COR-L47 (cell line): ENCODE measurements around the gene CDK2.
A peak's percentile ranks its signal among the peaks of the same experiment; 100 is the strongest.
"Not testable (repeated sequence)": the region's sequence is repeated elsewhere in the genome, so short reads cannot be mapped to it uniquely, and the experiment has no call there.

ENCODE experiments used
- DNase-seq: peaks from one replicate; lab custom pipeline; 2025; lab: John Stamatoyannopoulos, UW

Gene CDK2

DNA sequence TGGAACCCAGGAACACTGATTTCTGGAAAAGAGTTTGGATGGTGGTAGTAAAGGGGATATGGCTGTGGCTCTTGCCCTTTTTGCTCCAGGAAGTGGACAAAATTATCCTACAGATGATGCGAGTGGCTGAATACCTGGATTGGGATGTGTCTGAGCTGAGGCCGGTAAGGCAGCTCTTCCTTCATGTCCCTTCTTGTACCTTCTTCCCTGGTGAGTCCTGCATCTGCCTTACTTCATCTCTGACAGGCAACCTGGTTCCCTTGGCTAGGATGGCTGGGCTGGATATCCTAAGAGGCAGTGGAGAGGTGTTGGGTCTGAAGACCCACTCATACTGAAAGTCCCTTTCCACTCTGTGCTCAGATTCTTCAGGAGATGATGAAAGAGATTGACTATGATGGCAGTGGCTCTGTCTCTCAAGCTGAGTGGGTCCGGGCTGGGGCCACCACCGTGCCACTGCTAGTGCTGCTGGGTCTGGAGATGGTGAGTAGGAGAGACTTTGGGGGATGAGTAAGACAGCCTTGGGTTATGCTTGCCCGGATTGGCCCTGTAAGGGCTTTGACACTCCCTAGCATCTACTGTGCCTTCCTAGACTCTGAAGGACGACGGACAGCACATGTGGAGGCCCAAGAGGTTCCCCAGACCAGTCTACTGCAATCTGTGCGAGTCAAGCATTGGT, 27.7 kb upstream of the CDK2 start:
- DNase-seq: no peak

DNA sequence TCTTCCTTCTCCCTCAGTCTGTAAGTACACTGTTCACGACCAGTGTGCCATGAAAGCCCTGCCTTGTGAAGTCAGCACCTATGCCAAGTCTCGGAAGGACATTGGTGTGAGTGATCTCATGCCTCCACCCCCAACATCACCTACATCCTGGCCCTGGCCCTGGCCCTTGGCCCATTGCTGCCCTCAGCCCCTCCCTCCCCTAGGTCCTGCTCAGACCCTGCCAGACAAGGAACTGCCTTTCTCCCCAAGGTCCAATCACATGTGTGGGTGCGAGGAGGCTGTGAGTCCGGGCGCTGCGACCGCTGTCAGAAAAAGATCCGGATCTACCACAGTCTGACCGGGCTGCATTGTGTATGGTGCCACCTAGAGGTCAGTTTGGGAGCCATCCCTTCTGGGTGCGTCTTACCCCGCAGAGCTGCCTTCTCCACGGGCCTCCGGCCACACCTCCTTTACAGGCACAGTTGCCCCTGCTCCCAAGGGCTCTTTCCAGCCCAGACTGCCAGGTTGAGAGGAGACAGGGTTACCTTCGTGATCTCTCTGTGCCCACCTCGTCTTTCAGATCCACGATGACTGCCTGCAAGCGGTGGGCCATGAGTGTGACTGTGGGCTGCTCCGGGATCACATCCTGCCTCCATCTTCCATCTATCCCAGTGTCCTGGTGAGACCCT, 26.4 kb upstream of the CDK2 start:
- DNase-seq: peak; percentile 78

DNA sequence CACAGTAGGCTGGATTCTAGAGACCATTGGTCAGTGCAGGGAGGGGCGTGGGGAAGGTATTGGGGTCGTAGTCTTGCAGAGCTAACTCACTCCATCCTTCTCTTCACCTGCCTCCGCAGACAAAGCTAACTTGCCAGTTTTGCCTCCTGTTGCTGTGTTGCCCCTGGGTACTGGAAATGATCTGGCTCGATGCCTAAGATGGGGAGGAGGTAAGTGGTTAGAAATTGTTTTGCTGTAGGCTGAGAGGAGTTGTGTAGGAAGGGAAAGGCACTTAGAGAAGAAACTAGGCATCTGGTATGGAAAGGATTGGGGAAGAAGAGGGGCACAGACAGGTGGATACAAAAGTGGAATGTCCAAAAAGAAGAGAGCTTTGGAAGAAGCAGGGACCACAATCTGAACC, 24.6 kb upstream of the CDK2 start:
- DNase-seq: no peak

DNA sequence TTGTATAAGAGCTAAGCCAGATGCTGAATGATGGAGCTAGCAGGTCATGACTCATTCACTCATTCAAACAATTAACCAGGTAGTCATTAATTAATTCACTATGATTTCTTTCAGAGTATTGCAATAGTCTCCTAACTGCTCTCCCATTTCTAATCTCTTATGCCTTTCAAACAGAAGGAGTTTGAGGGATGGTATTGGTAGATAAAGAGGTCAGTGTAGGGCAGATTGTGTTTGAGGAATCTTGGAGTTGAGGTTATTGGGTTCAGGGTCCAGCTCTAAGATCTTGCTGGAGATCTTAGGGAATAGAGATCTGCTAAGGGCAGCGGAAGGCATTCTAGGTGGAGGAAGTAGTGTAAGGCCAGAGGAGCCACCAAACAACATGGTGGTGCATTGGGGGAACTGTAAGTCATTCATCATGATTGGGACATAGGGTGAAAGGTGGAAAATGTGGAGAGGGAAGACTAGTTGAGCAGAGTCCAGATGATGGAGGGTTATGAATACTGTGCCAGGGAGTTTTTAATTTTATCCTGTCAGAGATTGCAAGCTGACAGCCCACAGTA, 24.0 kb upstream of the CDK2 start:
- no peak for DNase-seq

DNA sequence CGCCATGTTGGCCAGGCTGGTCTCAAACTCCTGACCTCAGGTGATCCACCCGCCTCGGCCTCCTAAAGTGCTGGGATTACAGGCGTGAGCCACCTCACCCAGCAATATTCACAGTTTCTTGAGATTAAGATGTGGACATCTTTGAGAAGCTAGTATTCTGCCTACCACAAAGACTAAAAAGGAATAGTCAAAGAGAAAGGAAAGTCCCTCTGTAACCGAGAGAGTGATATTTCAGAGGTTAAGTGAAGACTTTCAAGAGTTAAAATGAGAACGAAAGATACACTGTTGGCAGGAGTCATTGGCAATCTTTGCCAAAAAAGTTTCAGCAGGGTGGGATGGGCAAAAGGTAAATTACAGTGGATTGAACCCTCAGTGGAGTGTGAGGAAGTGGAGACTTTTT, 20.1 kb upstream of the CDK2 start:
- no peak for DNase-seq

DNA sequence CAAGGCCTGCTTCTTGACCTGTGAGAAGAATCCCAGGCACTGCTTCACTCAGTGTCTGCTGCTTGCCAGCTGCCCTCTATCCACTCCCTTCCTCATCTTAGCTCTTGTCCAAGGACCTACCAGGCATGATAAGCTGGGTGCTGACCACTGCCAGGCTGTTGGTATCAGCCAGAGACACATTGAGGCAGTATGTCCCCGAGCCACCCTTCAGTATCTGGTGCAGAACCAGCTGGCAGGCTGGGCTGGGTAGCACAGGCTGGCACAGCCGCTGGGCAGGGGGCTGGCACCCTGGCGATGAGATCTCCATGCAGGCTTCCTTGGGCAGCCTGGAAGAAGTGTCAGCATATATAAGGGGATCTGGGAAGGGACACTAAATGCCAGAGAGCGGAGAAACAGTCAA, 11.3 kb upstream of the CDK2 start:
- DNase-seq: no peak

DNA sequence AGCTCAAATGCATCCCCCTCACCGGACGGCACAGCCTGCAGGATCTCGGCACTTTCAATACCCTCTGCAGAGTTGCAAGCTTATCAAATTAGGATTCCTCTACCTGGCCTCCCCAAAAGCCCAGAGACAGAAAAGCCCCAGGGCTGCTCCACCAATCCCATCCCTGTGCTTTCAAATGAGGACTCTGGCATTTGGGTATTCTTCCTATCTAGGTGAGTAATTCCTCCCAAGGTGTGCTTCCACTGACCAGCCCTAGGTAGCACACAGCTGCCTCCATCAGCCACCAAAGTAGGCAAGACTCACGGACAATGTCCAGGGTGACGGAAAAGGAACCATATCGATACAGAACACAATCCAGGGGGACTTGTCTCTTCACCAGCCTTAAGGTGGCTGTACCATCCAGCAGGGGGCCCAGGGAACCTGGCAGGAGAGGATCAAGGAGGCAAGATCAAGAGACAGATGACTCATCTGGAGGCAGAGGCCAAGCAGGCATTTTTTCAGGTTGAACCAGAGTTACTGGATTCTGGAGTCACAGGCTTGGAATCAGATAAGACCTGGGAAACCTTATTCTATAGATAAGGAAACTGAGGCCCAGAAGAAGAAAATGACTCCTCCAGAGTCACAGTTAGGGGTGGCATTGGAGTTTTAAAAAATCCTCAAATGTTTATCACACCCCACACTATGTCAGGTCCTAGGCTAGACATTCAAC, 10.7 kb upstream of the CDK2 start:
- DNase-seq: no peak

DNA sequence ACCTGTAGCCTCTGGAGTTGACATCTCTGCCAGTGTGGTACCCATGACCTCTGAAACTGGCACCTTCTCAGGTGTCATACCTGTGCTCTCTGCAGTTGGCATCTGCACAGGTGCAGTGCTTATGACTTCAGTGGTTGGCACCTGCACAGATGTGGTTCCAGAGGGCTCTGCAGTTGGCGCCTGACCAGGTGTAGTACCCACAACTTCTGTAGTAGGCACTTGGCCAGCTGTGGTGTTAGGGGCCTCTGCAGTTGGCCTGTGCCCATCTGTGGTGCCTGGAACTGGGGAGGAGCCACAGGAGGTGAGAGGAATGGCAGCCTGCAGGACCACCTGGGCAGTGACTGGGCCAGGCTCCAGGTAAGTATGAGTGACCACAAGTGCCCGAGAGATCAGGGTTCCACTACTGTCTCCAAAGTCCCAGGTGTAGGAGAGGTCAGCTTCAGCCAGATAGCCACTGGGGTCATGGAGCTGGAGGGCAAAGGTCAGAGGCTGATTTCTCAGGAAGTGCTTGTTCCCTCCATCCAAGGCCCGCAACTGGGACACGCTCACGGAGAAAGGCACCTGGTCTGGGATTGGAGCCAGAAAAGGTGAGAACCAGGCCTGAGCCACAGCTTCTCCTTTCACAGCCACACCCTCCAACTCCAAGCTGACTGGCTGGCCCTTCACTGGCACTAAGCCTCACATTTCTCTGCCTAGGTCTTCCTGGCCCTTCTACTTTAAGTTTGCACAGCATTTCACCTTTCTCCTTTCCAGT, 9.3 kb upstream of the CDK2 start:
- no peak for DNase-seq

DNA sequence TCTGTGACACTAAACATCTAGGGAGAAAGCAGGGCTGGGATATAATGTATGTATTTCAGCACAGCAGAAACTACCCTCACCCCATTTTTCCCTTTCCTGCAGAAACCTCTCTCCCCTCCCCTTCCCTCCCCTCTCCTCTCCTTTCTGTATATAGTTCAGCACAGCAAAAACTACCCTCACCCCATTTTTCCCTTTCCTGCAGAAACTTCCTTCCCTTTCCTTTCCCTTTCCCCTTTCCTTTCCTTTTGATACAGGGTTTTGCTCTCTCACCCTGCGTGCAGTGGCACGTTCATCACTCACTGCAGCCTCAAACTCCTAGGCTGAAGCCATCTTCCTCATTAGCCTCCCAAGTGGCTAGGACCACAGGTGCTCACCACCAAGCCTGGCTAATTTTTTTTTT, 2.9 kb upstream of the CDK2 start:
- DNase-seq: no peak

DNA sequence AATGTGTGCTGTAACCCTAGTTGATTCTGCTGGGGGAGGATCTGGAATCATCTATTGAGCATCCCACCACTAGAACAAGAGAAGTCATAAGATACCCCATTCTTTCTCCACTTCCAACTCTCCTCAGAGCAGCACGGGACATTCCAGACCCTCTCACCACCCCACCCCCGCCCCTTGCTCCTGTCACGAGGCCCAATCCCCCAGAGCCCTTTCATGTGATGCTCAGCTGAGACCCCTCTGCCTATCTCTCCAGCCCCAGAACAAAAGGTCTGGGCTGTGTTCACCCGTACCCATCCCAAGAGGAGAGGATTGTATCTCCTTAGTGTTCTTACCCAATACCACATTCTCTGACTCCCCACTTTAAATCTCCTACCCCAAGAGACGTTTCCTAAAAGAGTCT, 1.4 kb upstream of the CDK2 start:
- no peak for DNase-seq

DNA sequence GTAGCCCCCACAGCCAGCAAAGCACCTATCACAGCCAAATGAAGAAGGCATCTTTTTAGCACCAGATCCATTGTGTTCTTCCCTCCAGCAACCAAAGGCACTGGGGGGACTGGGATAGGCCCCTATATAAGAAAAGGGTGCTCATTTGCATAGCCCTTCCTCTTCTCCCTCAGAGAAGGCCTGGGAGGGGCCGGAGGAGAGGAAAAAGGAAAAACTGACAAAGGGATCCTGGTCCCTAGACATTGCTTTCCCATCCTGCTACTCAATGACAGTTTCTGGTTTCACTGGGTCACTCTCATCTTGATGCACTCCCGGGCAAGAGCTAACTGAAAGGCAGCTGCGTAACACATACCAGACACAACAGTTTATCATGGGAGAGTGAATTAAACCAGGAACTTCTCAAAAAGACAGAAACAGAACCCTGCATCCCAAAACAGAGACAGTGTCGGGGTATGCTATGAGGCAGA, 656 bp upstream of the CDK2 start, which contains the start of gene PMEL:
Gene PMEL, minus strand, starts transcription at position 102 of the 467 bp plus-strand sequence. Its CDS starts 31 bp downstream, at position 71.
- DNase-seq: no peak

DNA sequence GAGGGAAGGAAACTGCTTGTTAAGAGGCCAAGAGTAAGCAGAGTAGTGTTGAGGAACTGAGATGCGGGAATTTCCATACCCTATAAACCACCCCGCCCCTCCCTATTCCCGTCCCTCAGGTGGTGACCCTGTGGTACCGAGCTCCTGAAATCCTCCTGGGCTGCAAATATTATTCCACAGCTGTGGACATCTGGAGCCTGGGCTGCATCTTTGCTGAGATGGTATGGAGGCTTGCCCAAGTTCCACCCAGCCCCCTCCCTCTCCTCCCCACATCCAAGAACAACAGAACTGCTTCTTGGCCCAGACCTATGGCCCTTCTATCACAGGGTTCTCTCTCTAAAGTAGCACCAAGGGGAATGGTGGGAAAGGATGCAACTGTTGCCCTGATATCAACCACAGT, 2.7 kb downstream of the CDK2 start:
- no peak for DNase-seq

DNA sequence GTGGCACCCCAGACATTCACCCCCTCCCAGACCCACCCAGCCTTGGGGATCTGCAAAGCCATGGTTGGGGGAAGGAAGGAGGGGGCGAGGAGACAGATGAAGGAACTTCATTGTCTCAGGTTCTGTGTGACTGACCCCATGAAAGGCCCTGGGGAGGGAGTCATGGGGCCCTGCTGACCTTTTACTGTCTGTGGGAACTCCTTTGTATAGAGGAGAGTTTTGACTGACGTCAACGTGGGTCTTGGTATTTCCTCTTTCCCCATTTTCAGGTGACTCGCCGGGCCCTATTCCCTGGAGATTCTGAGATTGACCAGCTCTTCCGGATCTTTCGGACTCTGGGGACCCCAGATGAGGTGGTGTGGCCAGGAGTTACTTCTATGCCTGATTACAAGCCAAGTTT, 4.1 kb downstream of the CDK2 start:
- DNase-seq: no peak

DNA sequence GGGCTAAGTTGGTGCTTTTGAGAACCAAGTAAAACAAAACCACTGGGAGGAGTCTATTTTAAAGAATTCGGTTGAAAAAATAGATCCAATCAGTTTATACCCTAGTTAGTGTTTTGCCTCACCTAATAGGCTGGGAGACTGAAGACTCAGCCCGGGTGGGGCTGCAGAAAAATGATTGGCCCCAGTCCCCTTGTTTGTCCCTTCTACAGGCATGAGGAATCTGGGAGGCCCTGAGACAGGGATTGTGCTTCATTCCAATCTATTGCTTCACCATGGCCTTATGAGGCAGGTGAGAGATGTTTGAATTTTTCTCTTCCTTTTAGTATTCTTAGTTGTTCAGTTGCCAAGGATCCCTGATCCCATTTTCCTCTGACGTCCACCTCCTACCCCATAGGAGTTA, 5.4 kb downstream of the CDK2 start:
- no peak for DNase-seq

DNA sequence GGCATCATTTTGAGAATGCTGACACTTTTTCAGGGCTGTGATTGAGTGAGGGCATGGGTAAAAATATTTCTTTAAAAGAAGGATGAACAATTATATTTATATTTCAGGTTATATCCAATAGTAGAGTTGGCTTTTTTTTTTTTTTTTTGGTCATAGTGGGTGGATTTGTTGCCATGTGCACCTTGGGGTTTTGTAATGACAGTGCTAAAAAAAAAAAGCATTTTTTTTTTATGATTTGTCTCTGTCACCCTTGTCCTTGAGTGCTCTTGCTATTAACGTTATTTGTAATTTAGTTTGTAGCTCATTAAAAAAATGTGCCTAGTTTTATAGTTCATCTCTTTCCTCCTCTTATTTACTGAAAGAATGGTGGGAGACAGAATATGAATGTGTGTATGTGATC, 5.8 kb downstream of the CDK2 start:
- no peak for DNase-seq

DNA sequence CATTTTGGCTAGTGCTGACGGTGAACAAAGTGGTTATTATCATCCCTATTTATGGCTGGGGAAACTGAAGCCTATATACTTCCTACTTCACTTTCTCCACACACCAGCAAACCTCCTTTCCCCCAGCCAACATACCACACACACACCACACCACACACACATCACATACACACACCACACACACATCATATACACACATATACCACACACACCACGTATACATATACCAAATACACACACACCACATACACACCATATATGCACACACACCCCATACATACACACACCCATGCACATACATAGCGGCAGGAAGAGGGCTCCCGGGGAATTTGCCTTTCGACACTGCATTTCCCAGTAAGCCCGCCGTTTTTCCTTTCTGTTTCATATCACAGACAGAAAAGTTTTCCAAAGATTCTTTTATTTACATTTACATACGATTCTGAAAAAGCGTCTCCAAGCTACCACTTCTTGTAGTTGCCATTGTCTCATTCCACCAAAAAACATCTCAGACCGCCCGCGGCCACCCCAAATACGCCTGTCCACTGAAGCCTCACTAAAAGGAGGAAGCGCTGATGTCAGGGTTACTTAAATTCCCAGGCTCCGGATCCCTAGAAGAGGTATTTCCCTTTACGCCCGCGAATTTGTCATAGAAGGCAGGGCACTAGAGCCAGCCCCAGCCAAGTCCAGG, 6.4 kb downstream of the CDK2 start:
- DNase-seq: no peak

DNA sequence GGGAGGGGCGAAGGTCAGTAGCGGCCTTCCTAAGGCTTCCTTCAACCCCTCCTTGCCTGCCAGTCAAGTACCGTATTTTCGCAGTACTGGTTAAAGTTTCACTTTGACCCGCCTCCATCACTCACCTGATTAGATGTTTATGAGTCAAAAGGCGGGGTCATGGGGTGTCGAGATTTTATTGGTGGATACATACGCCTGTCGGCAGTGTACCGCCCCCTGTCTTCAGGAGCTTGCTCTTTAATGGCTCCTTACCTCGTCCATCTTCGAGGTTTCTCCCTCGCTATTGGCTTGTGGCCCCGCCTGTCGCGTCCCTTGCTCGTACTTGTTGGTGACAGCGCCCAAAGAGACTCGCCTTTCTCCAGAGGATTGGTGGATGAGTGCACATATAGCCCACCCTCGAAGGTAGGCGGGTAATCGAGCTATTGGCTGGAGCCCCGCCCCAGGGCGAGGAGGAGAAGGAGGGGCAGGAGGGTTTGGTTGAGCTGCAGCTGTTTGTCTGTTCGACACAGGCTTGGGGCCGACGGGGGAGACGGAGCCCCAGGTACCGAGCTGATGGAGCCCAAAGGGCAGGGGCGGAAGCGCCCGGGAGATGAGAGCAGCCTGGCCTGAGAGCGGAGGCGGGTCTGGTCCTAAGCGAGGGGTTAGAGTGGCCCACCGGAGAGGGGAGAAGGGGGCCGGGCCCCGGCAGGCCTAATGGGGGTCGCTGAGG, 7.1 kb downstream of the CDK2 start, which contains the start of gene RAB5B:
Gene RAB5B, plus strand, starts transcription at position 480 of the 709 bp plus-strand sequence. CDS start 12,883 bp downstream, outside the sequence.
- peak; percentile 100 for DNase-seq

DNA sequence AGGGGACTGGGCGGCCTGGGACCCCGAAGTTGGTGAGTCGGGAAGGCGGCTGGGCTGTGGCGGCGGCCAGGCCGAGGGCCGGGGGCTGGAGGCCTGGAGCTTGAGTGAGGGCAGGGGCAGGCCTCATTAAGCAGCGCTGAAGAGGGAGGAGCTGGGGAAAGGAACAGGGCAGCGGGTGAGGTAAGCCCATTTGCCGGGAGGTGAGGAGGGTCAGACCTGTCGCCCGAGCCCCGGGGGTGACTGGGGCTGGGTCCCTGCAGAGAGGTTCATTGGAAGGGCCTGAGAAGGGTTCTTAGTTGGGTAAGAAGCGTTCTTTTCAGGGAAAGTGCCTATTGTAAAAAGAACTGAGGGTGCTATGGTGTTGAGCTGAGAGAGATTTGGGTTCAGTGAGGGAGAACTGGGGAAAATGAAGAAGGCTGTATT, 7.7 kb downstream of the CDK2 start:
- no peak for DNase-seq

DNA sequence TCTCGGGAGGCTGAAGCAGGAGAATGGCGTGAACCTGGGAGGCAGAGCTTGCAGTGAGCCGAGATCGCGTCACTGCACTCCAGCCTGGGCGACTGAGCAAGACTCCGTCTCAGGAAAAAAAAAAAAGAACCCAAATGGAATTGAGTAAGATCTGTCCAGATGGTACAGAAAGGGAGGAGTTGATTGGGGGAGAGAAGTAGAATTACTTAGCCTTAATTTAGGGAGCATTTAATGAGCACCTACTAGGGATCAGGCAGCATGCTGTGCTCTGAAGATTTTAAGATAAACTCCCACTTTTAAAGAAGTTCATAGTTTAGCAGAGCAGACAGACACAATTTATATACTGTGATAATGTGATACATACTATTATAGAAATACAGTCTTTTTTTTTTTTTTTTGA, 11.8 kb downstream of the CDK2 start:
- no peak for DNase-seq

DNA sequence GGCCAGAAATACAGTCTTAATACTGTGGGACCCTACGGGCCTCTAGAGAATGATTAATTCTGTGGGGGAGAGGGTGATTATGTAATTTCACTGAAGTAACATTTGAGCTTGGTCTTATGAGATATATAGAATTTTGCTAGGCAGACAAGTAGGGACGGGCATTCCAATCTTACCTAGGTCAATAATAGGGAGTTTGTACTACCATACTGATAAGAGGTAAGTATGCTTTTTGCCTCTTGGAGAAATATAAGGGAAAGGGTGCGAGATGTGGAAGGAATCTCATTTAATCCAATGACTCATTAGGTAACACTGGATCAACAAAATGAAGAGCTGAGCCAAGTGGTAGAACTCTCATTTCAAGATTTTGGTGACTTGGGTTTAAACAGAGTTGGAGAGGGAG, 12.4 kb downstream of the CDK2 start:
- no peak for DNase-seq

DNA sequence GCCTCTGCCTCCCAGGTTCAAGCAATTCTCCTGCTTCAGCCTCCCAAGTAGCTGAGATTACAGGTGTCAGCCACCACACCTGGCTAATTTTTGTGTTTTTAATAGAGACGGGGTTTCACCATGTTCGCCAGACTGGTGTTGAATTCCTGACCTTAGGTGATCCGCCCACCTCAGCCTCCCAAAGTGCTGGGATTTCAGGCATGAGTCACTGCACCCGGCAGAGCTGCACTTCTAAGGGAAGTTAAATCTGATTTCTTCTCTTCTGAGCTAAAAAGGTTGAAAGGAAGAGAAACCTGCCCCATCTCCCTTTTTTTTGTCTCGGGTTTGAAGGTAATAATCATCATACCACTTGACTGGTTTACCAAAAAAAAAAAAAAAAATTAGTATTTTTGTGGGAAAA, 15.3 kb downstream of the CDK2 start:
- DNase-seq: not testable (repeated sequence)
